ENCODE data around the gene IL1RAP.

Gene IL1RAP

GRCh38 chr3:190616637-190617036, 102.8 kb downstream of the IL1RAP start:
- no peak for TF ChIP-seq CTCF (IDR thresholded peaks at IDR 0.05; ENCODE audit: low read depth, low read length, missing control alignments)
- DNase-seq (ENCODE audit: low read depth), result no peak
- no peak overlapping the region for H3K4me3 ChIP-seq (ENCODE audit: low read depth, low read length)

GRCh38 chr3:190617185-190617584, 103.3 kb downstream of the IL1RAP start:
- no peak for DNase-seq (ENCODE audit: low read depth)
- no peak for TF ChIP-seq CTCF (IDR thresholded peaks at IDR 0.05; ENCODE audit: low read depth, low read length, missing control alignments)
- in situ Hi-C loops (cut with HindIII; ENCODE audit: low sequenced_read_pairs), result no loop called here
- no peak overlapping the region for H3K4me3 ChIP-seq (ENCODE audit: low read depth, low read length)

More at GRCh38 chr3:190616637-190617036, 102.8 kb downstream of the IL1RAP start:
- in situ Hi-C loops (cut with HindIII; ENCODE audit: low sequenced_read_pairs), result no loop called here

DNA sequence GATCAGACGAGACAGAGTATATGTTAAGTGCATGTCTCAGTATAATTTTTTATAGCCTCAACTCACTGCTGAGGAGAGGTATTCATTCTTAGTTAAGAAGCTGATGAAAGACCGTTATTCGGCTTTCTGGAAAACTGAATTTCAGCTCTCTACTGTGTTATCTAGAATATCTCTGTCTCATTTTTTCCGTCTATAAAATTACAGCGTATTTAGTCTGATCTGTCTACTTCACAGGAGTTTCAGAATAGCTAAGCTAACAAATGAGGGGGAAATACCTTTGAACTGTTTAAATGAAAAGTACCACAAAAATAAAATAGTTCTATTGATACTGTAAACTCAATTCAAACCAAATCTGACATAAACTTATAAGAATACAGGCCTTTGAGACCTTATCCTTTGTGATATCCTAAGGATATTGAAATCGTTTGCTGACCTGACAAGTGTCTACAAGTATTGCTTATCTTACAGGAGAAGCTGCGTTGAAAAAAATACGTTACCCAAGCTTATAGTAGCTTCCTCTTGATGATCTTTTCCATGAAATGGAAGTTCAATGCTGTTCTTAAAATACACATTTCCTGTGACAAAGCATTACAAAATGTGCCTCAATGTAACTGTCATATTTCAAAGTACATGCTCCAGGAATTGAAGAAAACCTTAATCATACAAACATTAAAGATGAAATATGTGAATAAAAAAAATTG, 104.6 kb downstream of the IL1RAP start:
- no peak for TF ChIP-seq CTCF (IDR thresholded peaks at IDR 0.05; ENCODE audit: low read depth, low read length, missing control alignments)
- in situ Hi-C loops (cut with HindIII; ENCODE audit: low sequenced_read_pairs), result no loop called here
- no peak for DNase-seq (ENCODE audit: low read depth)
- H3K4me3 ChIP-seq (ENCODE audit: low read depth, low read length), result no peak overlapping the region

GRCh38 chr3:190619353-190619752, 105.5 kb downstream of the IL1RAP start:
- in situ Hi-C loops (cut with HindIII; ENCODE audit: low sequenced_read_pairs), result no loop called here
- no peak for TF ChIP-seq CTCF (IDR thresholded peaks at IDR 0.05; ENCODE audit: low read depth, low read length, missing control alignments)
- no peak for DNase-seq (ENCODE audit: low read depth)
- no peak overlapping the region for H3K4me3 ChIP-seq (ENCODE audit: low read depth, low read length)

- no peak for DNase-seq (ENCODE audit: low read depth)
- no peak overlapping the region for H3K4me3 ChIP-seq (ENCODE audit: low read depth, low read length)
- TF ChIP-seq CTCF (IDR thresholded peaks at IDR 0.05; ENCODE audit: low read depth, low read length, missing control alignments), result no peak
- in situ Hi-C loops (cut with HindIII; ENCODE audit: low sequenced_read_pairs), result no loop called here
Measured at GRCh38 chr3:190619761-190620160, 105.9 kb downstream of the IL1RAP start.

DNA sequence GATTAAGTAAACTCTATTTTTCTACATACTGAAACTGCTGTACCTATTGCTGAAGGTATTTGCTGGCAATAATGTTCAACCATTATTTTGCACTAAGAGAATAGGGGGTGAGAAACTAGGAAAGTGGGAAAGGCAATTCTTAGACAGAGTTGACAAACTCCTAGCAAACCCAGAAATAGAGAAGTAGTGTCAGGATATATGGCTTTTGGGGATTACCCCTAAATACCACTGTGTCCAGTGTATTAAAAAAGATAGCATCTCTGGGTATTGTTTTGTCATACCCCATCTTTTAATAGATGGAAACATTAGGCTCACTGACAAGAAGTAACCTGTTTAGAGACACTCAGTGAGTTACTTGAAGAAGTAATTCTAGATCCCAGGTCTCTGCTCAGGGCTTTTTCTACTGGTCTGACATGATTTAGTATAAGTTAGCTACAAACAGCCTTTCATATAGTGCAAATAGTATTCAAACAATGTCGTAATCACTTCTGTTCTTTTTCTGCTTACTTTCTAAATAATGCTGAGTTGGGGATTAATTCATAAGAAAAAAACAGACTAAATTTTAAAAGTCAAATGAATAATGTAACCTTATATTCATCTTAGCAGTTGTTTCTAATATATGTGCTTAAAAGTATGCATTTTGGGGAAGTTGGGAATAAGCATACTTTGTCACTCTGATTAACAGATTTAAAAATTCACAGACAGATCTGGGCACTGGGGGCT, 107.2 kb downstream of the IL1RAP start:
- TF ChIP-seq CTCF (IDR thresholded peaks at IDR 0.05; ENCODE audit: low read depth, low read length, missing control alignments), result no peak
- no peak overlapping the region for H3K4me3 ChIP-seq (ENCODE audit: low read depth, low read length)
- DNase-seq (ENCODE audit: low read depth), result no peak
- in situ Hi-C loops (cut with HindIII; ENCODE audit: low sequenced_read_pairs), result no loop called here

Measured in astrocyte of the cerebellum (primary cell).